Stimulated activated CD8-positive, alpha-beta memory T cell treated with anti-CD3 and anti-CD28 coated beads, Interleukin-12 subunit alpha, Interleukin-12 subunit beta, amount 100 ng/mL, for 24 hours (primary cell): ENCODE results near the gene KRT3.
A peak's percentile ranks its signal among the peaks of the same experiment; 100 is the strongest.

ENCODE experiments used
- DNase-seq: peaks from one replicate; pipeline ENCODE4 v3.0.0-alpha.2; 2020; ENCODE audit errors: extremely low read depth

The KRT3 gene

GRCh38 chr12:52795694-52796428 lies at the start of gene KRT3:
KRT3 (minus strand) TSS chr12:52796117; CDS start chr12:52796042, 75 bp downstream.
- no peak for DNase-seq

- no peak for DNase-seq
Measured at GRCh38 chr12:52844386-52844785, 48.5 kb upstream of the KRT3 start.

GRCh38 chr12:52839436-52840105 lies 43.7 kb upstream of the KRT3 start:
- no peak for DNase-seq

- DNase-seq = no peak
Measured at GRCh38 chr12:52838609-52839435, 42.9 kb upstream of the KRT3 start.

GRCh38 chr12:52837781-52838608 lies 42.1 kb upstream of the KRT3 start:
- DNase-seq = no peak

GRCh38 chr12:52837413-52837741 lies 41.5 kb upstream of the KRT3 start:
- no peak for DNase-seq

- DNase-seq = no peak
Measured at GRCh38 chr12:52836491-52837412, 40.8 kb upstream of the KRT3 start.

- DNase-seq = peak; percentile 36
Measured at GRCh38 chr12:52836042-52836466, 40.1 kb upstream of the KRT3 start.

GRCh38 chr12:52835271-52836041 lies 39.5 kb upstream of the KRT3 start:
- DNase-seq = no peak

- no peak for DNase-seq
Measured at GRCh38 chr12:52834727-52835001, 38.7 kb upstream of the KRT3 start.

- no peak for DNase-seq
Measured at GRCh38 chr12:52833922-52834726, 38.2 kb upstream of the KRT3 start, which contains the start of gene KRT79. KRT79 (minus strand) TSS chr12:52834311; CDS start chr12:52834260, 51 bp downstream.

- DNase-seq = no peak
Measured at GRCh38 chr12:52832985-52833905, 37.3 kb upstream of the KRT3 start.

GRCh38 chr12:52832451-52832850 lies 36.5 kb upstream of the KRT3 start:
- no peak for DNase-seq

GRCh38 chr12:52831251-52831650 lies 35.3 kb upstream of the KRT3 start:
- no peak for DNase-seq

GRCh38 chr12:52829986-52830770 lies 34.3 kb upstream of the KRT3 start:
- no peak for DNase-seq

GRCh38 chr12:52828591-52829021 lies 32.7 kb upstream of the KRT3 start:
- no peak for DNase-seq

GRCh38 chr12:52828156-52828555 lies 32.2 kb upstream of the KRT3 start:
- no peak for DNase-seq
